Transverse colon (tissue), 4 donors: ENCODE results near the gene PKN1.

Source experiments
- CTCF ChIP-seq, 5 experiments: fragments of 200-600 bp in 3 of 5; fragments of 450-650 bp in 2 of 5; sonication (generic) in 3 of 5; IDR thresholded peaks; 1 replicate in 2 of 5; 2 replicates in 3 of 5; pipeline ENCODE4 v1.5.1; 2016 to 2017; ENCODE audit warnings: antibody characterized with exemption in 5 of 5, inconsistent platforms in 3 of 5, mild to moderate bottlenecking in 2 of 5, moderate library complexity in 1 of 5
- EP300 ChIP-seq: sonication (generic); formaldehyde crosslinking; IDR thresholded peaks from one replicate; pipeline ENCODE4 v1.6.1; 2017; ENCODE audit warnings: antibody characterized with exemption, low read depth
- POLR2A ChIP-seq: fragments of 450-650 bp; IDR thresholded peaks from one replicate; pipeline ENCODE4 v1.6.1; 2016; ENCODE audit warnings: antibody characterized with exemption, mild to moderate bottlenecking, moderate library complexity
- POLR2AphosphoS5 ChIP-seq, 3 donors: sonication (generic); formaldehyde crosslinking; IDR thresholded peaks; one replicate each; pipeline ENCODE4 v1.6.1; 2016; ENCODE audit warnings: antibody characterized with exemption in 3 of 3

DNA sequence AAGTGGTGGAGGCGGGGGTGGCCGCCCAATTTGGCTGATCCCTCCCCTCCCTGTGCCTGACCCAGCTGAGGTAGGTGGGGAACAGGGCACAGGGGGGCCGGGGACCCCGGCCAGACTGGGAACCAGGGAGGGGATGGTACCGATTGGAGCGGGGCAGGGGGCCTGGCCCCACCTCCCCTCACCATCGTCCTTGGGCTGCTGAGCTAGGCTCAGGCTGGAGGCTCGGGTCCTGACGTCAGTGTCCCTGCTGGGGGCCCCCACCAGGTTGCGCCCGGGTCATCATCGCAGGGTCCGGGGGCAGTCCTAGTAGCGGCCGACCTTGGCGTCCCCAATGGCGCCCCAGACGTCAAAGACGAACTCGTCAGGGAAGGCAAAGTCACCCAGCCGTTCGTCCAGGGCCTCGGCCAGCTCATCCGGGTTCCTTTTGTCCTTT is 45.0 kb downstream of the PKN1 start:
- TF ChIP-seq POLR2A (no peak), CTCF (IDR thresholded peaks at IDR 0.05) (no peak), EP300 (no peak), POLR2AphosphoS5 (IDR thresholded peaks at IDR 0.05) (no peak)
